Measurements from ENCODE around the gene HNRNPL.
"Not testable (repeated sequence)": the region's sequence is repeated elsewhere in the genome, so short reads cannot be mapped to it uniquely, and the experiment has no call there.

Gene HNRNPL

GRCh38 chr19:38889803-38890202, 40.0 kb upstream of the HNRNPL start:
- no peak for DNase-seq (ENCODE audit: low read depth)
- no peak for TF ChIP-seq CTCF (IDR thresholded peaks at IDR 0.05; ENCODE audit: low read depth, low read length, missing control alignments)
- no peak overlapping the region for H3K4me3 ChIP-seq (ENCODE audit: low read depth, low read length)

DNA sequence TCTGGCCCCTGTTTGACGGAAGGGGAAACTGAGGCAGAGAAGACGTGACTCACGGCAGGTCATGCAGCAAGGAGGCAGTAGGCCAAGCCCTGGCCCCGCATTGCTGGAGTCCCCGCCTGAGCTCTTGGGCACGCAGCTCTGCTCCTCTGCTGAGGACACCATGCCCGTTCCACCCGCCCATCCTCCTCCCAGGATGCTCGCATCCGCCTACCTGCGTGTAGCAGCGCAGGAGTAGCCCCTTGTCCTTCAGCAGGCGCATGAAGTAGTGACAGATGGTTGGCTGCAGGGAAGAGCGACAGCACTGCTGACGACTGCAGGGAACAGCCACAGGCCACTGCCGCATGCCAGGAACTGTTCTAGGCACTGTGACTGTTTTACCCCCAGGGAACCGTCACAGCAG, 39.1 kb upstream of the HNRNPL start:
- no peak overlapping the region for H3K4me3 ChIP-seq (ENCODE audit: low read depth, low read length)
- no peak for DNase-seq (ENCODE audit: low read depth)
- TF ChIP-seq CTCF (IDR thresholded peaks at IDR 0.05; ENCODE audit: low read depth, low read length, missing control alignments): no peak

DNA sequence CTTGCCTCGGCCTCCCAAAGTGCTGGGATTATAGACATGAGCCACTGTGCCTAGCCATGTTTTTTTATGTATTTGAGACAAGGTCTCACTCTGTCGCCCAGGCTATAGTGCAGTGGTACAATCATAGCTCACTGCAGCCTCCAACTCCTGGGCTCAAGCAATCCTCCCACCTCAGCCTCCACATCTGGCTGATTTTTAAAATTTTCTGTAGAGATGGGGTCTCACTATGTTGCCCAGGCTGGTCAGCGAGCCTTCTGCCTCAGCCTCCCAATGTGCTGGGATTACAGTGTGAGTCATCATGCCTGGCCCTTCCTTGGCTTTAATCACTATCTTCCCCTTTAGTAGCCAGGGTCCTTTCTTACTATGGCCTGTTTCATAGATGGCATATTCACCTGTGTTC, 34.9 kb upstream of the HNRNPL start:
- not testable (repeated sequence) for DNase-seq (ENCODE audit: low read depth); H3K4me3 ChIP-seq (ENCODE audit: low read depth, low read length)

- no peak for TF ChIP-seq CTCF (IDR thresholded peaks at IDR 0.05; ENCODE audit: low read depth, low read length, missing control alignments)
Measured at GRCh38 chr19:38883286-38883685, 33.5 kb upstream of the HNRNPL start.

GRCh38 chr19:38880882-38881609, 31.3 kb upstream of the HNRNPL start:
- no peak for TF ChIP-seq CTCF (IDR thresholded peaks at IDR 0.05; ENCODE audit: low read depth, low read length, missing control alignments)
- no peak overlapping the region for H3K4me3 ChIP-seq (ENCODE audit: low read depth, low read length)
- DNase-seq (ENCODE audit: low read depth): no peak

More at GRCh38 chr19:38883286-38883685, 33.5 kb upstream of the HNRNPL start:
- DNase-seq (ENCODE audit: low read depth): no peak
- no peak overlapping the region for H3K4me3 ChIP-seq (ENCODE audit: low read depth, low read length)

DNA sequence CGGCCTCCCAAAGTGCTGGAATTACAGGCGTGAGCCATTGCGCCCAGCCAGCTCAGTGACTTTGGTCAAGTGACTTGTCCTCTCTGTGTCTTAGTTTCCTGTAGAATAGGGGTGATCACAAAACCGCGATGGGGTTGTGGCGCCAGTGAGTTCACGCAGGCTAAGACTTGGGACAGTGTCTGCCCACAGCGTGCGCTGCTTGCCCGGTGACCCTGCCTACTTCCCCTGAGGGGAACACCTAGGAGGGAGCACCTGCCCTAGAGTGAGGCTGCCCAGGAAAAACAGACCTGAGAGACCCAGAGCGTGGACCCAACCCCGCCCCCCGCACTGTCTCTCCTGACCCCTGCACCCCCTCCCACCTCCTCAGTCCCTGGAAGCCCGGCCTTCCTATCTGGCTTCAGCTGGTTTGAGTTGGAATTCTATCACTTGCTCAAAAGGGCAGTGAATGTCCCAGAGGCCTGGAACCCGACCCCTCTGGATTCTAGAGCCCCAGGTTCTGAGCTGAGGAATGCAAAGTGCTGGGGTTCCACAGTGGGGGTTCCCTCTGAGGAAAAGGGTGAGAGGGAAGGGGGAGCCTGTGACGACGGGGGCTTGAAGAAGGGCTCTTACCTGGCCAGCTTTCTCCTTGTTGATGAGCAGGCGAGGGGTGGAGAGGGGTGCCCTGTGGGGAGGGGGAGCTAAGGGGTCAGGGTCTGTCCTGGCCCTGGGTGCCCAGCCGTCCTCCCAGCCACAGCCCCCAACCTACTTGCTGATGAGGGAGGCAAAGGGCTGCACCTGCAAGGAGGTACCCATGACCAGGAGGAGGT, 30.5 kb upstream of the HNRNPL start:
- H3K4me3 ChIP-seq (ENCODE audit: low read depth, low read length): no peak overlapping the region
- TF ChIP-seq CTCF (IDR thresholded peaks at IDR 0.05; ENCODE audit: low read depth, low read length, missing control alignments): no peak
- DNase-seq (ENCODE audit: low read depth): no peak

GRCh38 chr19:38879400-38879751, 29.6 kb upstream of the HNRNPL start:
- no peak overlapping the region for H3K4me3 ChIP-seq (ENCODE audit: low read depth, low read length)
- no peak for DNase-seq (ENCODE audit: low read depth)
- no peak for TF ChIP-seq CTCF (IDR thresholded peaks at IDR 0.05; ENCODE audit: low read depth, low read length, missing control alignments)

Measured in GM12864 (cell line).